ENCODE results near the gene DUS1L.

GRCh38 chr17:82076785-82077591 lies 11.4 kb upstream of the DUS1L start:
- TF ChIP-seq TAF1 (IDR thresholded peaks at IDR 0.05; ENCODE audit: low read depth, low read length), result no peak
- no peak for TF ChIP-seq POLR2A (IDR thresholded peaks at IDR 0.05; ENCODE audit: low read depth, low read length)

Data from GM12891 (cell line).